GM23338 (cell line): ENCODE results near the gene LGI1. TPM values are rescaled to one million over a fixed set of nuclear protein-coding genes. Genes with fewer than 3 reads are reported as not detected.

ENCODE experiments used
- ATAC-seq: fragments of 200-7000 bp; cut with Tn5 transposase; 3 replicates; pipeline ENCODE4 v1.9.1; 2020
- DNase-seq: peaks from one replicate; pipeline ENCODE4 v3.0.0-alpha.2; 2015; ENCODE audit warnings: low spot score
- H2AFZ ChIP-seq: fragments of 200-600 bp; sonication (generic); 2 replicates; pipeline ENCODE4 v1.8.0; 2016; ENCODE audit warnings: antibody characterized with exemption, mild to moderate bottlenecking, moderate library complexity
- H3F3A ChIP-seq: fragments of 200-600 bp; sonication (generic); replicated peaks from 2 replicates; pipeline ENCODE4 v1.8.0; 2017; ENCODE audit warnings: antibody characterized with exemption, mixed run types, low read depth
- H3K27ac ChIP-seq: fragments of 200-600 bp; sonication (generic); 2 replicates; pipeline ENCODE4 v1.6.1; 2016; ENCODE audit warnings: low read depth
- H3K27me3 ChIP-seq: fragments of 200-600 bp; sonication (generic); 2 replicates; pipeline ENCODE4 v1.8.0; 2016; ENCODE audit warnings: mild to moderate bottlenecking, mixed run types, moderate library complexity; ENCODE audit not compliant: insufficient read depth
- H3K36me3 ChIP-seq: fragments of 200-600 bp; sonication (generic); 2 replicates; pipeline ENCODE4 v1.8.0; 2016; ENCODE audit warnings: mild to moderate bottlenecking; ENCODE audit not compliant: insufficient read depth
- H3K4me1 ChIP-seq: fragments of 200-600 bp; sonication (generic); 2 replicates; pipeline ENCODE4 v1.8.0; 2016; ENCODE audit warnings: mild to moderate bottlenecking, moderate library complexity; ENCODE audit not compliant: insufficient read depth
- H3K4me2 ChIP-seq: fragments of 200-600 bp; sonication (generic); 2 replicates; pipeline ENCODE4 v1.7.1; 2017; ENCODE audit warnings: mixed run types
- H3K4me3 ChIP-seq: fragments of 200-600 bp; sonication (generic); 2 replicates; pipeline ENCODE4 v1.6.1; 2016; ENCODE audit warnings: mixed run types
- H3K79me2 ChIP-seq: fragments of 200-600 bp; sonication (generic); replicated peaks from 2 replicates; pipeline ENCODE4 v1.8.0; 2017; ENCODE audit warnings: mild to moderate bottlenecking; ENCODE audit not compliant: insufficient read depth
- H3K9me2 ChIP-seq: fragments of 200-600 bp; sonication (generic); 2 replicates; pipeline ENCODE4 v1.8.0; 2017; ENCODE audit not compliant: insufficient read depth
- H4K20me1 ChIP-seq: fragments of 200-600 bp; sonication (generic); replicated peaks from 2 replicates; pipeline ENCODE4 v1.8.0; 2017; ENCODE audit warnings: mild to moderate bottlenecking; ENCODE audit not compliant: insufficient read depth
- H3K27ac Mint-ChIP-seq: 2 replicates; pipeline ENCODE4 v1.8.0; 2020; ENCODE audit warnings: inconsistent platforms, mild to moderate bottlenecking, moderate library complexity, mixed read lengths
- H3K27me3 Mint-ChIP-seq: 3 replicates; pipeline ENCODE4 v1.8.0; 2022; ENCODE audit warnings: low read depth, mild to moderate bottlenecking, moderate library complexity, mixed read lengths, inconsistent platforms; ENCODE audit not compliant: insufficient read depth, poor library complexity
- H3K36me3 Mint-ChIP-seq: 3 replicates; pipeline ENCODE4 v1.8.0; 2021; ENCODE audit warnings: low read depth, mild to moderate bottlenecking, inconsistent platforms, moderate library complexity, mixed read lengths
- H3K4me1 Mint-ChIP-seq: 3 replicates; pipeline ENCODE4 v1.8.0; 2020; ENCODE audit warnings: mild to moderate bottlenecking, inconsistent platforms, mixed read lengths
- H3K4me3 Mint-ChIP-seq: 3 replicates; pipeline ENCODE4 v1.8.0; 2021; ENCODE audit warnings: moderate library complexity, mild to moderate bottlenecking, inconsistent platforms, mixed read lengths
- H3K9me3 Mint-ChIP-seq: 3 replicates; pipeline ENCODE4 v1.8.0; 2020; ENCODE audit warnings: moderate library complexity, mild to moderate bottlenecking, inconsistent platforms, mixed read lengths
- CREB1 ChIP-seq: fragments of 250-450 bp; sonication (Bioruptor Pico); IDR thresholded peaks from 2 replicates; pipeline ENCODE4 v1.5.0; 2020; ENCODE audit warnings: low read depth, mild to moderate bottlenecking, moderate library complexity
- CTCF ChIP-seq, 2 experiments: fragments of 200-600 bp in 1 of 2; sonication (generic) in 1 of 2; conservative IDR thresholded peaks; 2 replicates each; pipeline versions ENCODE4 v1.5.1 to v1.6.1; 2016 to 2017; ENCODE audit warnings: antibody characterized with exemption in 2 of 2, low read depth in 2 of 2, mild to moderate bottlenecking in 2 of 2, moderate library complexity in 1 of 2
- EZH2 ChIP-seq: fragments of 200-600 bp; sonication (generic); IDR thresholded peaks from one replicate; pipeline ENCODE4 v1.8.0; 2017; ENCODE audit warnings: antibody characterized with exemption, mild to moderate bottlenecking, low read depth; ENCODE audit not compliant: unreplicated experiment
- EZH2phosphoT487 ChIP-seq: fragments of 200-600 bp; sonication (generic); IDR thresholded peaks from one replicate; pipeline ENCODE4 v1.8.1; 2018; ENCODE audit warnings: antibody characterized with exemption; ENCODE audit not compliant: unreplicated experiment
- JUNB ChIP-seq: IDR thresholded peaks from one replicate; pipeline ENCODE4 v1.6.1; 2016; ENCODE audit warnings: antibody characterized with exemption; ENCODE audit not compliant: unreplicated experiment
- NANOG ChIP-seq: IDR thresholded peaks from 2 replicates; pipeline ENCODE4 v1.6.1; 2016; ENCODE audit warnings: antibody characterized with exemption, borderline replicate concordance
- POLR2AphosphoS5 ChIP-seq: IDR thresholded peaks from 2 replicates; pipeline ENCODE4 v1.6.1; 2016; ENCODE audit warnings: antibody characterized with exemption, low read depth
- REST ChIP-seq: IDR thresholded peaks from one replicate; pipeline ENCODE4 v1.6.1; 2018; ENCODE audit warnings: antibody characterized with exemption; ENCODE audit not compliant: unreplicated experiment
- ZNF331 ChIP-seq: fragments of 250-450 bp; sonication (Bioruptor Pico); IDR thresholded peaks from 2 replicates; pipeline ENCODE4 v1.5.0; 2020; ENCODE audit warnings: low read depth, mild to moderate bottlenecking, moderate library complexity
- ZNF462 ChIP-seq: fragments of 250-450 bp; sonication (Bioruptor Pico); IDR thresholded peaks from 2 replicates; pipeline ENCODE4 v1.5.0; 2020; ENCODE audit warnings: mild to moderate bottlenecking, moderate library complexity
- polyA plus RNA-seq: library from polyadenylated mRNA; unstranded; fragments of >200 nt; fragmentation: Nextera tagmentation; extraction: Ambion mirVana; gene quantifications from 2 replicates; pipeline ENCODE4 v1.2.1, GENCODE V29; 2016
- total RNA-seq: library from RNA; depleted of rRNA; stranded (reverse); fragments of >200 nt; shearing (Covaris generic); gene quantifications from 2 replicates; pipeline ENCODE4 v1.2.3, GENCODE V29; 2014
- TF ChIP-seq, protein P1 (sequence below): IDR thresholded peaks from 2 replicates; pipeline ENCODE4 v1.6.1; 2016; ENCODE audit warnings: antibody characterized with exemption

Gene LGI1
- total and polyA plus RNA-seq, 2 experiments from 2014 or later: 0.28 to 0.31 TPM

- Histone ChIP-seq H3K4me2 (peak overlapping the region; percentile 35), H3K9me2 (no peaks in the 10 kb centered on the region), H3K4me3 (no peak overlapping the region), H3K79me2 (no peaks in the 10 kb centered on the region), H4K20me1 (no peaks in the 10 kb centered on the region), H3F3A (no peaks in the 10 kb centered on the region), H3K4me1 (peaks cover 25% of the 10 kb centered on the region), H3K27ac (peak overlapping the region; percentile 67), H2AFZ (no peak overlapping the region), H3K36me3 (no peaks in the 10 kb centered on the region), H3K27me3 (no peaks in the 10 kb centered on the region)
- Mint-ChIP-seq H3K9me3 (no peaks in the 10 kb centered on the region), H3K27ac (peak overlapping the region; percentile 84), H3K27me3 (peaks cover 7% of the 10 kb centered on the region), H3K4me3 (peak overlapping the region; percentile 19; the same call in 1 of the 3 replicates), H3K36me3 (no peaks in the 10 kb centered on the region; the same call in 2 of the 3 replicates), H3K4me1 (peaks cover 30% of the 10 kb centered on the region)
- DNase-seq (peak; percentile 51), ATAC-seq (peak; percentile 83)
- TF ChIP-seq EZH2 (no peak), REST (no peak), CREB1 (CRISPR knock-in tag) (no peak), EZH2phosphoT487 (no peak), JUNB (no peak), ZNF331 (CRISPR knock-in tag) (no peak), NANOG (no peak), CTCF (conservative IDR thresholded peaks at IDR 0.05; ENCODE audit: low read depth in 2 of 2) (no peak), POLR2AphosphoS5 (no peak), ZNF462 (CRISPR knock-in tag) (no peak)
- TF ChIP-seq, protein P1, sequence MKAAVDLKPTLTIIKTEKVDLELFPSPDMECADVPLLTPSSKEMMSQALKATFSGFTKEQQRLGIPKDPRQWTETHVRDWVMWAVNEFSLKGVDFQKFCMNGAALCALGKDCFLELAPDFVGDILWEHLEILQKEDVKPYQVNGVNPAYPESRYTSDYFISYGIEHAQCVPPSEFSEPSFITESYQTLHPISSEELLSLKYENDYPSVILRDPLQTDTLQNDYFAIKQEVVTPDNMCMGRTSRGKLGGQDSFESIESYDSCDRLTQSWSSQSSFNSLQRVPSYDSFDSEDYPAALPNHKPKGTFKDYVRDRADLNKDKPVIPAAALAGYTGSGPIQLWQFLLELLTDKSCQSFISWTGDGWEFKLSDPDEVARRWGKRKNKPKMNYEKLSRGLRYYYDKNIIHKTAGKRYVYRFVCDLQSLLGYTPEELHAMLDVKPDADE: no peak
Observed at GRCh38 chr10:93790439-93790838, 32.7 kb downstream of the LGI1 start.
